Activated naive CD8-positive, alpha-beta T cell treated with anti-CD3 and anti-CD28 coated beads, Interleukin-2, amount 50 U/mL, for 24 hours (primary cell): ENCODE results near the gene TEAD1.

Experiments used
- ATAC-seq: fragments of 150-1000 bp; cut with Tn5 transposase; one replicate; pipeline ENCODE4 v1.10.0; 2021
- DNase-seq: peaks from one replicate; pipeline ENCODE4 v3.0.0; 2021
- H3K27ac Mint-ChIP-seq: one replicate; pipeline ENCODE4 v1.8.0; 2021; ENCODE audit warnings: mild to moderate bottlenecking, mixed read lengths
- H3K27me3 Mint-ChIP-seq: one replicate; pipeline ENCODE4 v1.8.0; 2021; ENCODE audit warnings: mixed read lengths
- H3K36me3 Mint-ChIP-seq: one replicate; pipeline ENCODE4 v1.8.0; 2021; ENCODE audit warnings: low read depth, mixed read lengths
- H3K4me1 Mint-ChIP-seq: one replicate; pipeline ENCODE4 v1.8.0; 2021; ENCODE audit warnings: mixed read lengths
- H3K4me3 Mint-ChIP-seq: one replicate; pipeline ENCODE4 v1.8.0; 2021; ENCODE audit warnings: mild to moderate bottlenecking, moderate library complexity, mixed read lengths
- H3K9me3 Mint-ChIP-seq: one replicate; pipeline ENCODE4 v1.8.0; 2021; ENCODE audit warnings: mixed read lengths

Gene TEAD1

GRCh38 chr11:12701811-12702592 is 27.8 kb downstream of the TEAD1 start:
- Mint-ChIP-seq H3K27me3 (peaks cover 50% of the 10 kb centered on the region), H3K36me3 (no peaks in the 10 kb centered on the region), H3K4me3 (no peak overlapping the region), H3K9me3 (no peaks in the 10 kb centered on the region), H3K27ac (no peak overlapping the region), H3K4me1 (peaks cover 3% of the 10 kb centered on the region)
- DNase-seq, result no peak
- ATAC-seq, result no peak

GRCh38 chr11:12702999-12703453 is 28.8 kb downstream of the TEAD1 start:
- Mint-ChIP-seq H3K9me3 (no peaks in the 10 kb centered on the region), H3K27ac (no peak overlapping the region), H3K4me1 (peaks cover 2% of the 10 kb centered on the region), H3K36me3 (no peaks in the 10 kb centered on the region), H3K4me3 (no peak overlapping the region), H3K27me3 (peaks cover 42% of the 10 kb centered on the region)
- no peak for ATAC-seq
- no peak for DNase-seq

- no peak for ATAC-seq
- Mint-ChIP-seq H3K4me3 (no peak overlapping the region), H3K36me3 (no peaks in the 10 kb centered on the region), H3K9me3 (no peaks in the 10 kb centered on the region), H3K27me3 (peaks cover 42% of the 10 kb centered on the region), H3K27ac (no peak overlapping the region), H3K4me1 (no peaks in the 10 kb centered on the region)
- no peak for DNase-seq
Measured at GRCh38 chr11:12704049-12704448, 29.8 kb downstream of the TEAD1 start.

- Mint-ChIP-seq H3K36me3 (no peaks in the 10 kb centered on the region), H3K27ac (no peak overlapping the region), H3K9me3 (no peaks in the 10 kb centered on the region), H3K27me3 (peaks cover 35% of the 10 kb centered on the region), H3K4me3 (no peak overlapping the region), H3K4me1 (no peaks in the 10 kb centered on the region)
- no peak for ATAC-seq
- no peak for DNase-seq
Measured at GRCh38 chr11:12705874-12706273, 31.7 kb downstream of the TEAD1 start.

- Mint-ChIP-seq H3K27me3 (peaks cover 31% of the 10 kb centered on the region), H3K27ac (no peak overlapping the region), H3K4me3 (no peak overlapping the region), H3K9me3 (no peaks in the 10 kb centered on the region), H3K36me3 (no peaks in the 10 kb centered on the region), H3K4me1 (no peaks in the 10 kb centered on the region)
- no peak for ATAC-seq
- DNase-seq, result no peak
Measured at GRCh38 chr11:12706545-12707499, 32.6 kb downstream of the TEAD1 start.

GRCh38 chr11:12707500-12707880 is 33.3 kb downstream of the TEAD1 start:
- no peak for ATAC-seq
- Mint-ChIP-seq H3K36me3 (no peaks in the 10 kb centered on the region), H3K27ac (no peak overlapping the region), H3K9me3 (no peaks in the 10 kb centered on the region), H3K27me3 (peaks cover 30% of the 10 kb centered on the region), H3K4me3 (no peak overlapping the region), H3K4me1 (no peaks in the 10 kb centered on the region)
- no peak for DNase-seq

GRCh38 chr11:12711496-12711895 is 37.3 kb downstream of the TEAD1 start:
- no peak for DNase-seq
- Mint-ChIP-seq H3K36me3 (no peaks in the 10 kb centered on the region), H3K27ac (no peak overlapping the region), H3K4me1 (no peaks in the 10 kb centered on the region), H3K9me3 (no peaks in the 10 kb centered on the region), H3K4me3 (no peak overlapping the region), H3K27me3 (peaks cover 31% of the 10 kb centered on the region)
- ATAC-seq, result no peak

GRCh38 chr11:12712132-12712531 is 37.9 kb downstream of the TEAD1 start:
- Mint-ChIP-seq H3K36me3 (no peaks in the 10 kb centered on the region), H3K27me3 (peaks cover 37% of the 10 kb centered on the region), H3K27ac (no peak overlapping the region), H3K4me3 (no peak overlapping the region), H3K9me3 (no peaks in the 10 kb centered on the region), H3K4me1 (peaks cover 2% of the 10 kb centered on the region)
- ATAC-seq, result no peak
- no peak for DNase-seq

GRCh38 chr11:12715131-12715530 is 40.9 kb downstream of the TEAD1 start:
- ATAC-seq (no peak), DNase-seq (no peak)
- H3K4me1 Mint-ChIP-seq, result peaks cover 7% of the 10 kb centered on the region
- no peak overlapping the region for H3K4me3 Mint-ChIP-seq
- no peak overlapping the region for H3K27ac Mint-ChIP-seq
- no peaks in the 10 kb centered on the region for H3K9me3 Mint-ChIP-seq
- no peaks in the 10 kb centered on the region for H3K36me3 Mint-ChIP-seq
- H3K27me3 Mint-ChIP-seq, result peaks cover 48% of the 10 kb centered on the region

GRCh38 chr11:12715941-12716340 is 41.7 kb downstream of the TEAD1 start:
- no peak for DNase-seq
- no peak for ATAC-seq
- no peaks in the 10 kb centered on the region for H3K36me3 Mint-ChIP-seq
- no peak overlapping the region for H3K4me3 Mint-ChIP-seq
- peaks cover 51% of the 10 kb centered on the region for H3K27me3 Mint-ChIP-seq
- H3K9me3 Mint-ChIP-seq, result no peaks in the 10 kb centered on the region
- H3K27ac Mint-ChIP-seq, result no peak overlapping the region
- peaks cover 7% of the 10 kb centered on the region for H3K4me1 Mint-ChIP-seq

GRCh38 chr11:12716816-12717215 is 42.6 kb downstream of the TEAD1 start:
- Mint-ChIP-seq H3K27ac (no peak overlapping the region), H3K9me3 (no peaks in the 10 kb centered on the region), H3K4me1 (peaks cover 7% of the 10 kb centered on the region), H3K36me3 (no peaks in the 10 kb centered on the region), H3K4me3 (no peak overlapping the region), H3K27me3 (peaks cover 56% of the 10 kb centered on the region)
- DNase-seq (no peak), ATAC-seq (no peak)

GRCh38 chr11:12717851-12718291 is 43.6 kb downstream of the TEAD1 start:
- Mint-ChIP-seq H3K36me3 (no peaks in the 10 kb centered on the region), H3K27me3 (peaks cover 67% of the 10 kb centered on the region), H3K9me3 (no peaks in the 10 kb centered on the region), H3K4me1 (peaks cover 7% of the 10 kb centered on the region), H3K4me3 (peak overlapping the region; percentile 41), H3K27ac (peak overlapping the region; percentile 81)
- DNase-seq, result peak; percentile 33
- peak; percentile 95 for ATAC-seq

GRCh38 chr11:12719221-12719620 is 45.0 kb downstream of the TEAD1 start:
- Mint-ChIP-seq H3K27me3 (peaks cover 70% of the 10 kb centered on the region), H3K27ac (no peak overlapping the region), H3K4me1 (peaks cover 7% of the 10 kb centered on the region), H3K4me3 (no peak overlapping the region), H3K36me3 (no peaks in the 10 kb centered on the region), H3K9me3 (no peaks in the 10 kb centered on the region)
- DNase-seq (no peak), ATAC-seq (no peak)

GRCh38 chr11:12721816-12722604 is 47.8 kb downstream of the TEAD1 start:
- no peak for ATAC-seq
- H3K27me3 Mint-ChIP-seq, result peaks cover 59% of the 10 kb centered on the region
- no peak for DNase-seq
- no peak overlapping the region for H3K27ac Mint-ChIP-seq
- peaks cover 7% of the 10 kb centered on the region for H3K4me1 Mint-ChIP-seq
- H3K36me3 Mint-ChIP-seq, result no peaks in the 10 kb centered on the region
- no peaks in the 10 kb centered on the region for H3K9me3 Mint-ChIP-seq
- no peak overlapping the region for H3K4me3 Mint-ChIP-seq
